ENCODE results near the gene NXNL1. TPM values are rescaled to one million over a fixed set of nuclear protein-coding genes. Genes with fewer than 3 reads are reported as not detected.

The NXNL1 gene
- total RNA-seq, 1 donor = not detected

- no peak for TF ChIP-seq CTCF (IDR thresholded peaks at IDR 0.05; ENCODE audit: insufficient read depth, low read depth, low read length)
- peak within 1 kb of the TSS; percentile 85 for H3K4me3 ChIP-seq (ENCODE audit: low read depth, low read length)
- DNase-seq (ENCODE audit: low read depth) = peak; percentile 99
Observed at GRCh38 chr19:17419621-17420474, 40.9 kb downstream of the NXNL1 start, which contains the start of gene MVB12A. TSS of gene MVB12A (plus strand) at chr19:17420047. CDS start at chr19:17420136, 89 bp downstream.

GRCh38 chr19:17419154-17419620 is 41.5 kb downstream of the NXNL1 start:
- DNase-seq (ENCODE audit: low read depth) = no peak
- peak overlapping the region; percentile 59 for H3K4me3 ChIP-seq (ENCODE audit: low read depth, low read length)
- TF ChIP-seq CTCF (IDR thresholded peaks at IDR 0.05; ENCODE audit: insufficient read depth, low read depth, low read length) = no peak

- H3K4me3 ChIP-seq (ENCODE audit: low read depth, low read length) = peak overlapping the region; percentile 59
- DNase-seq (ENCODE audit: low read depth) = peak; percentile 50
- no peak for TF ChIP-seq CTCF (IDR thresholded peaks at IDR 0.05; ENCODE audit: insufficient read depth, low read depth, low read length)
Observed at GRCh38 chr19:17418710-17419109, 42.0 kb downstream of the NXNL1 start.

- TF ChIP-seq CTCF (IDR thresholded peaks at IDR 0.05; ENCODE audit: insufficient read depth, low read depth, low read length) = no peak
- no peak overlapping the region for H3K4me3 ChIP-seq (ENCODE audit: low read depth, low read length)
- peak; percentile 79 for DNase-seq (ENCODE audit: low read depth)
Observed at GRCh38 chr19:17415121-17415520, 45.6 kb downstream of the NXNL1 start.

GRCh38 chr19:17414097-17414496 is 46.6 kb downstream of the NXNL1 start:
- no peak for TF ChIP-seq CTCF (IDR thresholded peaks at IDR 0.05; ENCODE audit: insufficient read depth, low read depth, low read length)

GRCh38 chr19:17411801-17412200 is 48.9 kb downstream of the NXNL1 start:
- no peak for DNase-seq (ENCODE audit: low read depth)
- no peak for TF ChIP-seq CTCF (IDR thresholded peaks at IDR 0.05; ENCODE audit: insufficient read depth, low read depth, low read length)
- H3K4me3 ChIP-seq (ENCODE audit: low read depth, low read length) = no peak overlapping the region

More at GRCh38 chr19:17414097-17414496, 46.6 kb downstream of the NXNL1 start:
- DNase-seq (ENCODE audit: low read depth) = no peak
- no peak overlapping the region for H3K4me3 ChIP-seq (ENCODE audit: low read depth, low read length)
